Calu3 (cell line): Measurements from ENCODE around the gene C19orf33. TPM values are rescaled to one million over a fixed set of nuclear protein-coding genes. Genes with fewer than 3 reads are reported as not detected.

Experiments used
- BruUV-seq: library from RNA; stranded (reverse); fragments of 400-500 nt; replicated peaks from 2 replicates; lab custom pipeline; 2021; lab: Mats Ljungman, UMichigan
- CTCF ChIA-PET: fragments of 300-600 bp; sonication (Branson Sonifier 250); formaldehyde crosslinking; loops from one replicate; lab custom pipeline; 2022; ENCODE audit warnings: antibody characterized with exemption; lab: Charles Lee
- DNase-seq: peaks from one replicate; pipeline ENCODE4 v3.0.0; 2022
- H3K27ac Mint-ChIP-seq: one replicate; pipeline ENCODE4 v1.8.0; 2022; ENCODE audit warnings: mixed read lengths; ENCODE audit not compliant: unreplicated experiment
- H3K27me3 Mint-ChIP-seq: one replicate; pipeline ENCODE4 v1.8.0; 2022; ENCODE audit warnings: mixed read lengths; ENCODE audit not compliant: unreplicated experiment
- H3K36me3 Mint-ChIP-seq: one replicate; pipeline ENCODE4 v1.8.0; 2022; ENCODE audit warnings: mild to moderate bottlenecking, moderate library complexity, mixed read lengths; ENCODE audit not compliant: insufficient read depth, unreplicated experiment
- H3K4me1 Mint-ChIP-seq: one replicate; pipeline ENCODE4 v1.8.0; 2022; ENCODE audit warnings: mild to moderate bottlenecking, low read depth, mixed read lengths; ENCODE audit not compliant: unreplicated experiment
- H3K4me3 Mint-ChIP-seq: one replicate; pipeline ENCODE4 v1.8.0; 2022; ENCODE audit warnings: mild to moderate bottlenecking, low read depth, moderate library complexity, mixed read lengths; ENCODE audit not compliant: unreplicated experiment
- H3K9me3 Mint-ChIP-seq: one replicate; pipeline ENCODE4 v1.8.0; 2022; ENCODE audit warnings: low read depth, mixed read lengths; ENCODE audit not compliant: unreplicated experiment
- intact Hi-C: fragments of 100-400 bp; cut with micrococcal nuclease; formaldehyde crosslinking; loops from one replicate; pipeline ENCODE4 v1.10.0; 2022; ENCODE audit not compliant: unreplicated experiment
- total RNA-seq: library from RNA; stranded (reverse); gene quantifications from 2 replicates; pipeline ENCODE4 v1.2.3, GENCODE V29; 2022
- TF ChIP-seq, protein P1 (sequence below): fragments of 200-600 bp; IDR thresholded peaks from one replicate; pipeline ENCODE4 v1.8.0; 2022; ENCODE audit warnings: antibody characterized with exemption; ENCODE audit not compliant: unreplicated experiment

The C19orf33 gene
- total RNA-seq, 1 experiment from 2014 or later, result 189 TPM

- no peaks in the 10 kb centered on the region for H3K27me3 Mint-ChIP-seq
- peaks cover 10% of the 10 kb centered on the region for H3K4me1 Mint-ChIP-seq
- intact Hi-C loops, result no loop called here
- peaks cover 4% of the 10 kb centered on the region for H3K9me3 Mint-ChIP-seq
- no peak overlapping the region for H3K27ac Mint-ChIP-seq
- CTCF ChIA-PET, result no interaction called here
- DNase-seq, result no peak
- TF ChIP-seq, protein P1, sequence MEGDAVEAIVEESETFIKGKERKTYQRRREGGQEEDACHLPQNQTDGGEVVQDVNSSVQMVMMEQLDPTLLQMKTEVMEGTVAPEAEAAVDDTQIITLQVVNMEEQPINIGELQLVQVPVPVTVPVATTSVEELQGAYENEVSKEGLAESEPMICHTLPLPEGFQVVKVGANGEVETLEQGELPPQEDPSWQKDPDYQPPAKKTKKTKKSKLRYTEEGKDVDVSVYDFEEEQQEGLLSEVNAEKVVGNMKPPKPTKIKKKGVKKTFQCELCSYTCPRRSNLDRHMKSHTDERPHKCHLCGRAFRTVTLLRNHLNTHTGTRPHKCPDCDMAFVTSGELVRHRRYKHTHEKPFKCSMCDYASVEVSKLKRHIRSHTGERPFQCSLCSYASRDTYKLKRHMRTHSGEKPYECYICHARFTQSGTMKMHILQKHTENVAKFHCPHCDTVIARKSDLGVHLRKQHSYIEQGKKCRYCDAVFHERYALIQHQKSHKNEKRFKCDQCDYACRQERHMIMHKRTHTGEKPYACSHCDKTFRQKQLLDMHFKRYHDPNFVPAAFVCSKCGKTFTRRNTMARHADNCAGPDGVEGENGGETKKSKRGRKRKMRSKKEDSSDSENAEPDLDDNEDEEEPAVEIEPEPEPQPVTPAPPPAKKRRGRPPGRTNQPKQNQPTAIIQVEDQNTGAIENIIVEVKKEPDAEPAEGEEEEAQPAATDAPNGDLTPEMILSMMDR, result no peak
- no TSS peak for BruUV-seq
- H3K4me3 Mint-ChIP-seq, result no peak overlapping the region
- peaks cover 56% of the 10 kb centered on the region for H3K36me3 Mint-ChIP-seq
Observed at GRCh38 chr19:38310986-38311385, 6.9 kb downstream of the C19orf33 start.

- Mint-ChIP-seq H3K4me1 (peaks cover 16% of the 10 kb centered on the region), H3K27me3 (peaks cover 38% of the 10 kb centered on the region), H3K4me3 (peak within 1 kb of the TSS; percentile 75), H3K27ac (peak within 1 kb of the TSS; percentile 79), H3K36me3 (peaks cover 41% of the 10 kb centered on the region), H3K9me3 (no peaks in the 10 kb centered on the region)
- intact Hi-C loops, result no loop called here
- TF ChIP-seq, protein P1, result no peak
- CTCF ChIA-PET, result interaction anchor here (0.7 kb wide), 1 partner anchor 27 kb away, joined by 3 read pairs; no protein-coding TSS in a partner anchor
- no TSS peak for BruUV-seq
- peak; percentile 98 for DNase-seq
Observed at GRCh38 chr19:38315657-38316476, 11.8 kb downstream of the C19orf33 start, which contains the start of gene YIF1B. TSS of gene YIF1B (minus strand) at chr19:38315947. CDS start at chr19:38315917, 30 bp downstream.

- BruUV-seq, result no TSS peak
- no peak for DNase-seq
- intact Hi-C loops, result no loop called here
- TF ChIP-seq, protein P1, result no peak
- Mint-ChIP-seq H3K4me1 (peaks cover 16% of the 10 kb centered on the region), H3K27me3 (peaks cover 45% of the 10 kb centered on the region), H3K36me3 (peaks cover 40% of the 10 kb centered on the region), H3K9me3 (no peaks in the 10 kb centered on the region), H3K4me3 (peak overlapping the region; percentile 75), H3K27ac (peak overlapping the region; percentile 79)
- CTCF ChIA-PET, result no interaction called here
Observed at GRCh38 chr19:38316477-38317067, 12.5 kb downstream of the C19orf33 start.

- Mint-ChIP-seq H3K36me3 (peaks cover 40% of the 10 kb centered on the region), H3K27me3 (peaks cover 47% of the 10 kb centered on the region), H3K27ac (peak overlapping the region; percentile 67), H3K4me3 (peak overlapping the region; percentile 75), H3K9me3 (no peaks in the 10 kb centered on the region), H3K4me1 (peaks cover 16% of the 10 kb centered on the region)
- BruUV-seq, result no TSS peak
- intact Hi-C loops, result no loop called here
- TF ChIP-seq, protein P1, result no peak
- CTCF ChIA-PET, result no interaction called here
- DNase-seq, result no peak
Observed at GRCh38 chr19:38317104-38317612, 13.1 kb downstream of the C19orf33 start.
